Epidermal melanocyte (primary cell): ENCODE measurements around the gene CCDC117.
"Not testable (repeated sequence)": the region's sequence is repeated elsewhere in the genome, so short reads cannot be mapped to it uniquely, and the experiment has no call there.

Source experiments
- DNase-seq: peaks from one replicate; pipeline ENCODE4 v3.0.0; 2011; ENCODE audit warnings: low spot score; ENCODE audit not compliant: insufficient read length

CCDC117 gene

GRCh38 chr22:28772633-28773460 is at the start of gene CCDC117:
TSS of gene CCDC117 (plus strand) at chr22:28772695. CDS start at chr22:28772850, 155 bp downstream.
- peak; percentile 99 for DNase-seq

GRCh38 chr22:28728002-28728401 is 44.5 kb upstream of the CCDC117 start:
- DNase-seq = no peak

GRCh38 chr22:28728621-28729313 is 43.7 kb upstream of the CCDC117 start:
- no peak for DNase-seq

GRCh38 chr22:28730179-28730578 is 42.3 kb upstream of the CCDC117 start:
- DNase-seq = no peak

- no peak for DNase-seq
Observed at GRCh38 chr22:28734393-28734792, 38.1 kb upstream of the CCDC117 start.

GRCh38 chr22:28736301-28737155 is 36.0 kb upstream of the CCDC117 start:
- no peak for DNase-seq

- DNase-seq = no peak
Observed at GRCh38 chr22:28737701-28738100, 34.8 kb upstream of the CCDC117 start.

- not testable (repeated sequence) for DNase-seq
Observed at GRCh38 chr22:28738876-28739275, 33.6 kb upstream of the CCDC117 start.

GRCh38 chr22:28741200-28741784 is 31.2 kb upstream of the CCDC117 start:
- DNase-seq = no peak

GRCh38 chr22:28741785-28742561 is 30.5 kb upstream of the CCDC117 start, which contains the start of the genes CHEK2 and HSCB:
TSS of gene CHEK2 (minus strand) at chr22:28741820. CDS start at chr22:28734721, 7,099 bp downstream.
TSS of gene HSCB (plus strand) at chr22:28742039. CDS start at chr22:28742096, 57 bp downstream.
- peak; percentile 93 for DNase-seq

GRCh38 chr22:28742562-28742962 is 29.9 kb upstream of the CCDC117 start:
- DNase-seq = no peak

- DNase-seq = no peak
Observed at GRCh38 chr22:28743852-28744251, 28.6 kb upstream of the CCDC117 start.

GRCh38 chr22:28750471-28750881 is 22.0 kb upstream of the CCDC117 start:
- no peak for DNase-seq

- not testable (repeated sequence) for DNase-seq
Observed at GRCh38 chr22:28754512-28754911, 18.0 kb upstream of the CCDC117 start.

GRCh38 chr22:28759861-28760560 is 12.5 kb upstream of the CCDC117 start:
- no peak for DNase-seq

- DNase-seq = no peak
Observed at GRCh38 chr22:28761449-28761755, 11.1 kb upstream of the CCDC117 start.

GRCh38 chr22:28762000-28762399 is 10.5 kb upstream of the CCDC117 start:
- DNase-seq = not testable (repeated sequence)

- DNase-seq = no peak
Observed at GRCh38 chr22:28766628-28767027, 5.9 kb upstream of the CCDC117 start.

- DNase-seq = no peak
Observed at GRCh38 chr22:28768701-28769393, 3.6 kb upstream of the CCDC117 start.
